Activated CD4-positive, alpha-beta T cell treated with anti-CD3 and anti-CD28 coated beads, Interleukin-2, amount 50 U/mL, for 24 hours (primary cell): ENCODE results near the gene PI4K2A.

Source experiments
- DNase-seq, 2 donors: peaks; one replicate each; pipeline ENCODE4 v3.0.0-alpha.2; 2020; ENCODE audit warnings: low read depth in 1 of 2, low spot score in 1 of 2

Gene PI4K2A

GRCh38 chr10:97724341-97724941, 84.0 kb downstream of the PI4K2A start:
- DNase-seq: no peak
